NCI-H446 (cell line): ENCODE results near the gene CLEC4G.

ENCODE experiments used
- DNase-seq, 2 experiments: peaks; one replicate each; lab custom pipeline; 2025; lab: John Stamatoyannopoulos, UW

The CLEC4G gene

GRCh38 chr19:7697721-7698287 lies 34.1 kb downstream of the CLEC4G start:
- DNase-seq: no peak

GRCh38 chr19:7694499-7694898 lies 37.4 kb downstream of the CLEC4G start:
- DNase-seq: no peak

- no peak for DNase-seq
These were observed 39.4 kb downstream of the CLEC4G start for GRCh38 chr19:7692417-7693088.

- DNase-seq: no peak
These were observed 40.4 kb downstream of the CLEC4G start for GRCh38 chr19:7691497-7691896.

GRCh38 chr19:7690779-7691258 lies 41.1 kb downstream of the CLEC4G start:
- DNase-seq: no peak

GRCh38 chr19:7689165-7689564 lies 42.7 kb downstream of the CLEC4G start:
- no peak for DNase-seq

- no peak for DNase-seq
These were observed 44.7 kb downstream of the CLEC4G start for GRCh38 chr19:7687177-7687576.

GRCh38 chr19:7685546-7686445 lies 46.1 kb downstream of the CLEC4G start:
- no peak for DNase-seq

GRCh38 chr19:7682175-7682855 lies 49.6 kb downstream of the CLEC4G start:
- DNase-seq: no peak

- peak in 1 of 2 experiments; percentile 43 for DNase-seq
These were observed 50.4 kb downstream of the CLEC4G start for GRCh38 chr19:7681340-7682174.

- DNase-seq: peak; percentile 45 to 94
These were observed 51.1 kb downstream of the CLEC4G start, which contains the start of gene TRAPPC5 for GRCh38 chr19:7680606-7681339. Gene TRAPPC5, plus strand, starts transcription at chr19:7680833. Its CDS starts 1,421 bp downstream, at chr19:7682254.

- no peak for DNase-seq
These were observed 51.9 kb downstream of the CLEC4G start for GRCh38 chr19:7679771-7680605.

GRCh38 chr19:7678971-7679751 lies 52.7 kb downstream of the CLEC4G start:
- DNase-seq: no peak
